ENCODE data around the gene SCGB2B2.
"Not testable (repeated sequence)": the region's sequence is repeated elsewhere in the genome, so short reads cannot be mapped to it uniquely, and the experiment has no call there.

SCGB2B2 gene

DNA sequence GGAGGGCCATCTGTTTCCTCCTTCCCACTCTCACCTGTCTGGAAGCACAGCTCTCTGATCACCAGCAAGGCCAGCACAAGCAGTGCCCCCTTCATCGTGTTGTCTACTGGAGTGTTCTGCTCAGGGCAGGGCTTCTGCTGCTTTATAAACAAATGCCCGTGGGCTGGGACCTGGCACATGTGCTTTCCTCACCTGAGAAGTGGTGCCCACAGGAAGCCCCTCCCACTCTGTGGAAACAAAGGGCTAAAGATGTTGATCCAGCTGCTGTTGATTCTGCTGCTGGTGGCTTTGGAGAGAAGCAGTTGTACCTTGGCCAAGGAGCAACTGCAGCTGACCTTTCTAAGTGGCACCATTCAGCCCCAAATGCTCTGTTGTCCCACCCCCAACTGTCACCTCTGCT is 30.7 kb upstream of the SCGB2B2 start:
- Histone ChIP-seq H3K4me3 (ENCODE audit: insufficient read length, low read depth) (no peak overlapping the region), H3K27me3 (ENCODE audit: insufficient read depth, insufficient read length) (no peaks in the 10 kb centered on the region), H3K9me3 (ENCODE audit: insufficient read depth, low read length) (peaks cover 17% of the 10 kb centered on the region; the same call in 1 of the 2 replicates), H3K4me1 (ENCODE audit: insufficient read depth, insufficient read length) (no peaks in the 10 kb centered on the region), H3K36me3 (ENCODE audit: insufficient read depth, insufficient read length, low read length) (no peaks in the 10 kb centered on the region), H3K9ac (ENCODE audit: insufficient read length, low read depth) (no peak overlapping the region)
- TF ChIP-seq SUZ12 (IDR thresholded peaks at IDR 0.05; ENCODE audit: extremely low read depth, insufficient read depth, insufficient read length) (no peak), ZNF274 (IDR thresholded peaks at IDR 0.05; ENCODE audit: low read depth, low read length) (no peak), YY1 (IDR thresholded peaks at IDR 0.05; ENCODE audit: insufficient read depth, insufficient read length) (no peak)
- DNase-seq (ENCODE audit: low read depth, low spot score): no peak

DNA sequence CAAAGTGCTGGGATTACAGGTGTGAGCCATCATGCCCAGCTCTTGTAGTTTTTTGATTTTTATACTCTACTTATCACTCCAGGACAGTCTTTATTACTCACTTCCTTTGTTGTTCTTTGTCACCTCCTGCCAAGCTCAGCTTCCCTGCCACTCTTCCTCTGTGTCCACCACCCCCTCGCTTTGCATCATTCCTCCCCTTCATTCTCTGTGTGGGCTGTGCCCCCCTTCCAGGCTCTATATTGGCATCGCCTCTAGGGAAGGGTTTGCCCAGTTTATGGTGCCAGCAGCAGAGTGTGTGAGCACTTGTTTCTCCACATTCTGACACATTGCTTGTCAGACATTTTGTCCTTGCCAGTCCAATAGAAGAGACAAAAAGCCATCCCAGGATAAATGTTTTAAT is 15.6 kb upstream of the SCGB2B2 start:
- no peak for TF ChIP-seq YY1 (IDR thresholded peaks at IDR 0.05; ENCODE audit: insufficient read depth, insufficient read length)
- no peak for TF ChIP-seq SUZ12 (IDR thresholded peaks at IDR 0.05; ENCODE audit: extremely low read depth, insufficient read depth, insufficient read length)
- TF ChIP-seq ZNF274 (IDR thresholded peaks at IDR 0.05; ENCODE audit: low read depth, low read length): no peak
- H3K36me3 ChIP-seq (ENCODE audit: insufficient read depth, insufficient read length, low read length): no peaks in the 10 kb centered on the region
- no peak overlapping the region for H3K4me3 ChIP-seq (ENCODE audit: insufficient read length, low read depth)
- DNase-seq (ENCODE audit: low read depth, low spot score): no peak
- H3K9me3 ChIP-seq (ENCODE audit: insufficient read depth, low read length): no peaks in the 10 kb centered on the region
- H3K4me1 ChIP-seq (ENCODE audit: insufficient read depth, insufficient read length): no peaks in the 10 kb centered on the region
- H3K27me3 ChIP-seq (ENCODE audit: insufficient read depth, insufficient read length): no peaks in the 10 kb centered on the region
- H3K9ac ChIP-seq (ENCODE audit: insufficient read length, low read depth): no peak overlapping the region

DNA sequence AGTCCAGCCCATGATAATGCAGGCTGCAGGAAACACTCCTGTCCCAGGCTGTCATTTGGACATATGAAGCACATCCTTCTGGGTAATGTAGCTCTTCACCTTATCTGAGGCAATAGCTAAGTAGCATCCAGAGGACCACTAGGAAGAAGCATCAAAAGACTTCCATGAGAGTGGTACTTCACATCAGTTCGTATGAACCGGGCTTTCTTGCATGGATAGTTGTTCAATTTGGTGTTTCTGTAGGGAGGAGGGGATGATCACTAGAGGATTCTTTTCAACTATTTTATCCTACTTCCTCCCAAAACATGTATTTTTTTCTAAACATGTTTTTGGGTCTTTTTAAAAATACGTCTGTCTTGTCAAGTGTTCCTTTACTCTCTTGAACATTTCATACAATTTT is 13.4 kb upstream of the SCGB2B2 start:
- H3K36me3 ChIP-seq (ENCODE audit: insufficient read depth, insufficient read length, low read length): no peaks in the 10 kb centered on the region
- peaks cover 6% of the 10 kb centered on the region for H3K9me3 ChIP-seq (ENCODE audit: insufficient read depth, low read length)
- no peak overlapping the region for H3K4me3 ChIP-seq (ENCODE audit: insufficient read length, low read depth)
- H3K27me3 ChIP-seq (ENCODE audit: insufficient read depth, insufficient read length): no peaks in the 10 kb centered on the region
- H3K9ac ChIP-seq (ENCODE audit: insufficient read length, low read depth): no peak overlapping the region
- no peak for DNase-seq (ENCODE audit: low read depth, low spot score)
- TF ChIP-seq ZNF274 (IDR thresholded peaks at IDR 0.05; ENCODE audit: low read depth, low read length): no peak
- no peaks in the 10 kb centered on the region for H3K4me1 ChIP-seq (ENCODE audit: insufficient read depth, insufficient read length)

DNA sequence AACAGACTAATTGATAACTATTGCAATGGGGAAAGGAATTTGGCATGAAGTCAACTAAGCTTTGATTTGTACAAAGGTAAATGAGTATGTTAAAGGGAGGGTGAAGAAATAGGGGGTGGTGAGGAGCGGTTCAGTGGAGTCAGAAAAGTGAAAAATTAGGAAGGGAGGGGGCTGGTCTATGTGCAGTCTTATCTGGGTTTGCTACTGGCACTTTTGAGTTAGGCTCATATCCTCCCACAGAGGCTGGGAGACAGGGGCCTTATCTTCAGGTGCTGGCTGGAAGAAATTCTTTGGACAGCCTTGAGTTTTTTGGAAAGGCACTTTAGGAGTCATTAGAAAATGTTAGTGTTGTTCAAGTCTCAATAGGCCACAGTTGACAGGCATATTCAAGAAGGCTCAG is 11.6 kb upstream of the SCGB2B2 start:
- no peak overlapping the region for H3K4me3 ChIP-seq (ENCODE audit: insufficient read length, low read depth)
- H3K9me3 ChIP-seq (ENCODE audit: insufficient read depth, low read length): peaks cover 24% of the 10 kb centered on the region
- no peak for DNase-seq (ENCODE audit: low read depth, low spot score)
- H3K9ac ChIP-seq (ENCODE audit: insufficient read length, low read depth): no peak overlapping the region
- H3K36me3 ChIP-seq (ENCODE audit: insufficient read depth, insufficient read length, low read length): peaks cover 15% of the 10 kb centered on the region
- no peaks in the 10 kb centered on the region for H3K4me1 ChIP-seq (ENCODE audit: insufficient read depth, insufficient read length)
- no peaks in the 10 kb centered on the region for H3K27me3 ChIP-seq (ENCODE audit: insufficient read depth, insufficient read length)
- TF ChIP-seq YY1 (IDR thresholded peaks at IDR 0.05; ENCODE audit: insufficient read depth, insufficient read length) (no peak), SUZ12 (IDR thresholded peaks at IDR 0.05; ENCODE audit: extremely low read depth, insufficient read depth, insufficient read length) (no peak), ZNF274 (IDR thresholded peaks at IDR 0.05; ENCODE audit: low read depth, low read length) (no peak)

DNA sequence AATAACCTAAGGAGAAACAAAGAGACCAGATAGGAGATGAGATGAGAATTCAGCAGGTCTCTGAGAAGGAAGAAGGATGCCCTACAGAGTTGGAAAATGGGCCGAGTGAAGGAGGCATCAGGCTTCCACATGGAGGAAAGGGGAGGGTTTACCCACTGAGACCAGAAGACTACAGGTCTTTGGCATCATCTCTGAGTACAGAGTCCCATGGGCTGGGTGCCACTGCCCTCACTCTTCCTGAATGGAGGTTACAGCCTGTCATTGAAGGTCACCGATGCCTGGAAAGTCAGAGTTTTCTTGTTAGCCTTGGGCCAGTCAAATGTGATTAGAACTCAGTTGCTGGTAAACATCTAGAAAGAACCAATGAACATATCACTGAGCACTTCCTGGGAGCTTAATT is 10.4 kb upstream of the SCGB2B2 start:
- no peak overlapping the region for H3K4me3 ChIP-seq (ENCODE audit: insufficient read length, low read depth)
- TF ChIP-seq ZNF274 (IDR thresholded peaks at IDR 0.05; ENCODE audit: low read depth, low read length) (no peak), SUZ12 (IDR thresholded peaks at IDR 0.05; ENCODE audit: extremely low read depth, insufficient read depth, insufficient read length) (no peak), YY1 (IDR thresholded peaks at IDR 0.05; ENCODE audit: insufficient read depth, insufficient read length) (no peak)
- peaks cover 23% of the 10 kb centered on the region for H3K36me3 ChIP-seq (ENCODE audit: insufficient read depth, insufficient read length, low read length)
- peaks cover 35% of the 10 kb centered on the region for H3K9me3 ChIP-seq (ENCODE audit: insufficient read depth, low read length)
- no peaks in the 10 kb centered on the region for H3K4me1 ChIP-seq (ENCODE audit: insufficient read depth, insufficient read length)
- no peaks in the 10 kb centered on the region for H3K27me3 ChIP-seq (ENCODE audit: insufficient read depth, insufficient read length)
- H3K9ac ChIP-seq (ENCODE audit: insufficient read length, low read depth): no peak overlapping the region
- no peak for DNase-seq (ENCODE audit: low read depth, low spot score)

DNA sequence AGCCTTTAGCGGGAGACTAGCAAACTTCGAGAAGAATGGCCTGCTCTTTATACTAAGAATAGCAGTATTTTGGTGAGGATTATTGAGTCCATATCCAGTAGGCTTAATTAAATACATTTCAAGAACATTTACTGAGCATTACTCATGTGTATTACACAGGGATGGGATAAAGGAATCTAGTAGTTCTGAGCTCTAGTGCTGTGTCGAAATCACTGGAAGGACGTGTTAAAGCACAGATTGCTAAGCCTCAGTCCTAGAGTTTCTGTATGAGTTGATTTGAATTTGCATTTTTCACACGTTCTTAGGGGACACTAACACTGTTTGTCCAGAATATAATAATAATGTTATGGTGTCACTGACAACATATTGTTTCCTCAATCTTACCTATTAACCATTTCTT is 9.5 kb upstream of the SCGB2B2 start:
- Histone ChIP-seq H3K4me3 (ENCODE audit: insufficient read length, low read depth) (no peak overlapping the region), H3K9me3 (ENCODE audit: insufficient read depth, low read length) (peaks cover 35% of the 10 kb centered on the region), H3K36me3 (ENCODE audit: insufficient read depth, insufficient read length, low read length) (peaks cover 28% of the 10 kb centered on the region), H3K4me1 (ENCODE audit: insufficient read depth, insufficient read length) (no peaks in the 10 kb centered on the region), H3K9ac (ENCODE audit: insufficient read length, low read depth) (no peak overlapping the region), H3K27me3 (ENCODE audit: insufficient read depth, insufficient read length) (no peaks in the 10 kb centered on the region)
- DNase-seq (ENCODE audit: low read depth, low spot score): no peak
- TF ChIP-seq SUZ12 (IDR thresholded peaks at IDR 0.05; ENCODE audit: extremely low read depth, insufficient read depth, insufficient read length): no peak
- no peak for TF ChIP-seq ZNF274 (IDR thresholded peaks at IDR 0.05; ENCODE audit: low read depth, low read length)
- TF ChIP-seq YY1 (IDR thresholded peaks at IDR 0.05; ENCODE audit: insufficient read depth, insufficient read length): no peak

DNA sequence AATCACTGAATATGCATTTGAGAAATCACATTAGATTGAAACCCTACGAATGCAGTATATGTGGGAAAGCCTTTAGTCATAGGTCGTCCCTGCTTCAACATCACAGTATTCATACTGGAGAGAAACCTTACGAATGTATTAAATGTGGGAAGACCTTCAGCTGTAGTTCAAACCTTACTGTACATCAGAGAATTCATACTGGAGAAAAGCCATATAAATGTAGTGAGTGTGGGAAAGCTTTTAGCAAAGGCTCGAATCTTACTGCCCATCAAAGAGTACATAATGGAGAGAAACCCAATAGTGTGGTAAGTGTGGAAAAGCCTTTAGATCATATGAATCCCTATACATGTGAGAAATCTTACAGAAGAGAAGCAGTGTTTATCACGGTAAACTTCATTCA is 8.3 kb upstream of the SCGB2B2 start:
- H3K4me1 ChIP-seq (ENCODE audit: insufficient read depth, insufficient read length); H3K27me3 ChIP-seq (ENCODE audit: insufficient read depth, insufficient read length); DNase-seq (ENCODE audit: low read depth, low spot score); H3K4me3 ChIP-seq (ENCODE audit: insufficient read length, low read depth); H3K9ac ChIP-seq (ENCODE audit: insufficient read length, low read depth): not testable (repeated sequence)
- H3K9me3 ChIP-seq (ENCODE audit: insufficient read depth, low read length): peaks cover 35% of the 10 kb centered on the region
- H3K36me3 ChIP-seq (ENCODE audit: insufficient read depth, insufficient read length, low read length): peaks cover 37% of the 10 kb centered on the region

DNA sequence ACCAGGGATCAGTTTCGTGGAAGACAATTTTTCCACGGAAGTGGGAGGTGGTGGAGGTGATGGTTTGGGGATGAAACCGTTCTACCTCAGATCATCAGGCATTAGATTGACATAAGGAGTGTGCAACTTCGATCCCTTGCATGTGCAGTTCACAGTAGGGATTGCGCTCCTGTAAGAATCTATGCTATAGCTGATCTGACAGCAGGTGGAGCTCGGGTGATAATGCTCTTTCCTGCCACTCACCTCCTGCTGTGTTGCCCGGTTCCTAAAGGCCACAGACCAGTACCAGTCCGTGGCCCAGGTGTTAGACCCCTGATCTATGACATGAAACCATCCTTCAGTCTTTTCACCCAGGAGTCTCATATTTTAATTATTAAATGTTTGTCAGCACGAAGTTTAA is 4.5 kb upstream of the SCGB2B2 start:
- Histone ChIP-seq H3K27me3 (ENCODE audit: insufficient read depth, insufficient read length) (no peaks in the 10 kb centered on the region), H3K9ac (ENCODE audit: insufficient read length, low read depth) (no peak overlapping the region), H3K4me3 (ENCODE audit: insufficient read length, low read depth) (no peak overlapping the region), H3K9me3 (ENCODE audit: insufficient read depth, low read length) (peaks cover 35% of the 10 kb centered on the region), H3K36me3 (ENCODE audit: insufficient read depth, insufficient read length, low read length) (peaks cover 51% of the 10 kb centered on the region), H3K4me1 (ENCODE audit: insufficient read depth, insufficient read length) (no peaks in the 10 kb centered on the region)
- DNase-seq (ENCODE audit: low read depth, low spot score): no peak
- TF ChIP-seq SUZ12 (IDR thresholded peaks at IDR 0.05; ENCODE audit: extremely low read depth, insufficient read depth, insufficient read length) (no peak), YY1 (IDR thresholded peaks at IDR 0.05; ENCODE audit: insufficient read depth, insufficient read length) (no peak), ZNF274 (IDR thresholded peaks at IDR 0.05; ENCODE audit: low read depth, low read length) (no peak)
